Retinal pigment epithelial cell (primary cell): ENCODE data around the gene NCKAP5.

Experiments
- DNase-seq: peaks from one replicate; pipeline ENCODE4 v3.0.0-alpha.2; 2010; ENCODE audit warnings: low read depth
- H3K4me3 ChIP-seq: 2 replicates; pipeline ENCODE4 v1.5.1; 2011; ENCODE audit warnings: mild to moderate bottlenecking, low read length, control low read depth, moderate library complexity
- CTCF ChIP-seq: conservative IDR thresholded peaks from 2 replicates; pipeline ENCODE4 v1.5.1; 2011; ENCODE audit warnings: low read depth, low read length, control low read depth, inconsistent platforms

NCKAP5 gene

DNA sequence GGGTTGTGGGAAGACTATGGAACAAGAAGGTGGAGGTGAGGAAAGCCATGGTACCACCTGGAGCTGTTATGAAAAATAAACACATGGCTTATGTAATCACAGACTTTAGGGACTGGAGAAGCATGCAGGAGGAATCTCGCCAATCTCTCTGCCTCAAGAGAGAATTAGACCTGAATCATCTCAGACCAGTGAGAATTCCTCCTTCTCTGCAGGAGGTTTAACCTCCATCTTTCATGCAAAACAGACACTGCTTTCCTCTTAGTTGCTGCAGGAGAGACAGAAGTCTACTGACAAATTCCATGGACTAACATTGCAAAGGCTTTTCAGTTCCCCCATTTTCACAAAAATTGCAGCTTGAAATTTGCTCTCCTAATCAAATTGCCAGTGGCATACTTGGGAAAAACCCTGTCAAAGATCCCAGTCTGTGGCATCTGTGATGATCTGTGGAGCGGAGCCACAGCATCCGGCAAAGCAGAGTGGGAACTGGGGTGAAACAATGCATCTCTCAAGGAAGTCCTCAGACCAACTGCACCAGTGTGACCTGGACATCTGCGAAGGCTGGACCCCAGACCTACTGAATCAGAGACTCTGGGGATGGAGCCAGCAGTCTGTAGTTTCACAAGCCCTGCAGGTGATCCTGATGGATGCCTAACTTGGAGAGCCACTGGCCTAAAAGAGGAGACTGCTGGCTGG, 28.6 kb upstream of the NCKAP5 start:
- TF ChIP-seq CTCF: no peak
- no peak overlapping the region for H3K4me3 ChIP-seq
- DNase-seq: no peak

DNA sequence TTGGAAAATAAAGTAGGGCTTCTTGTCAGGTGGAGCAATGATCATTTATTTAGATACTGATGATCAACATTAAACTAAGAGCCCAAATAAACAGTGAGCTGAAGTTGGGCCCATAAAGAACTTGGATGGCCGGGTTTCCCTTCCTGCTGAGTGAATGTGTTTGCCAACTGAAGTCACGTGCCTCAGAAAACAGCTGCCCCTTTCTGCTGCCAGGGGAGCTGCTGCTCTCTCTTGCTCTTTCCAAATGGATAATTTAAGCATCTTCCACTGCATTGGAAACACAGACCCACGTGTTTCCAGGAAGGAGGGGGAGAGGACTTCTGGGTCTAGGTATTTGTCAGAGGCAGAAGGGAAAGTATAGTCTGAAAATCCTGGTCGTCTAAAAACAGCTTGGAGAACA, 22.9 kb upstream of the NCKAP5 start:
- no peak for TF ChIP-seq CTCF
- no peak for DNase-seq
- H3K4me3 ChIP-seq: no peak overlapping the region

DNA sequence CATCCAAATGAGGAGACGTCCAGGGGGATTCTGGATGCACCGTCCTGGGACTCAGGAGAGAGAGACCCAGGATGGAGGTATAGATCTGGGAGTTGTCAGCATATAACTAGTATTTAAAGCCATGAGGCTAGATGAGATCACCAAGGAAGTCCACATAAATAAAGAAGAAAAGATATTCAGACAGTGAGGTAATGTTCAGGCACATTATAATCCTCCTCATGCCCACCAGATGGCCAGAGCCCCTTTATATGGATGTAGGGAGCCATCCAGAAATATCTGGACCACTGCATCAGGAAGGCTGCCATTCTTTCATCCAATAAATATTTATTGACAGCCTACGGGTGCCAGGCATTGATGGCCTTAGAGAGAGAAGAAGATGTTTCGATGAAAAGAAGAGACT, 21.2 kb upstream of the NCKAP5 start:
- no peak for TF ChIP-seq CTCF
- no peak overlapping the region for H3K4me3 ChIP-seq
- DNase-seq: no peak

- no peak for DNase-seq
- no peak for TF ChIP-seq CTCF
- H3K4me3 ChIP-seq: no peak overlapping the region
Measured at GRCh38 chr2:133588144-133588543, 19.9 kb upstream of the NCKAP5 start.

- no peak overlapping the region for H3K4me3 ChIP-seq
- no peak for DNase-seq
- TF ChIP-seq CTCF: no peak
Measured at GRCh38 chr2:133586978-133587377, 18.7 kb upstream of the NCKAP5 start.

DNA sequence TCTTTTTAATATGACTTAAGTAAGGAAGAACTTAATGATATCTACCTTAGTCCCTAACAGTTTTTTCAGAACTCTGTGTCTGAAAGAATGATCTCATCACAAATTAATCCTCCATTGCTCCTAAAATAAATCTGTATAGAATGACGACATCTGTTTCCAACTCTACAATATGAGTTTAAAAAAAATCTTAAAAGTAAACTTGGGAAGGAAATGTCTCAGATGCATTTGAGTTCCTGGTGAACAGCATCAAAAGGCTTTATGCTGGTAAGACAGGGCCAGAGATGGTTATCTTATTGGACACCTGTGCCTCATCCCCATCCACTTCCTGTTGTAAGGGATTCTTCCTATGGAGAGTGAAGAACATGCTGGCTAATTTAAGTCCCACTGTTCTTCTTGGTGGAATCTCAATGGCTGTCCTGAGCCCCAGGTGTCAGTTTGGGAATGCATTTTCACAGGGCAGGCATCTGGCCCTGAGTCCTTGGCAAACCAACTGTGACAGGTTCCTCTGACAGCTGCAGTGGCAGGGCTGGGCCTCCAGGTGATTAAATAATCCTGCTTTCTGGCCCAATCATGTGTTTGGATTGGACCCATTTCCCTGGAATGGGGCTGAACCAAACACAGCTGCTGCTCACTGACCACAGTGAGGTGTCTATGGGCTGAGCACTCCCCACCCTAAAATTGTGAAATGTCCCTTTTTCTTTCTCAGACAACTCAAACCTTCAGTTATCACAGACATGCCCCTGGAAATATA, 12.9 kb upstream of the NCKAP5 start:
- H3K4me3 ChIP-seq: no peak overlapping the region
- no peak for DNase-seq
- TF ChIP-seq CTCF: no peak

DNA sequence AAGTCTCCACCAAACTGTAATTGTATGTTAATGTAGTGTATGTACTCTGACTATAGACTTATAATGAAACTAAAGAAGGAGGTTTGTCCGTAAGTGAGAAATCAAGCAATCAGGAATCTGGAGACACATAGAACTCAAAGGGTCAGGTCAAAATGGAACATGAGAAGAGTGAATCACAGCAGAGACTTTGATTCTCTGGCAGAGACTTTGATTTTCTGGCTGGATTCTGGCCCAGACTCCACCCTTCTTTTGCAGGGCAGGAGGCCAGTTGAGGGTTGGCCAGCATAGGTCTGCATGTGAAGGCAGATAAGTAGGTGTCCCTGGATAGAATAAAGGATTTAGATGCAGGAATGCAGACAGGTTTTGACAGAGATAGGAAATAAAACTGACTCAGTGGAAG, 11.0 kb upstream of the NCKAP5 start:
- TF ChIP-seq CTCF: no peak

More for the DNA sequence above, 11.0 kb upstream of the NCKAP5 start:
- no peak overlapping the region for H3K4me3 ChIP-seq
- DNase-seq: peak; percentile 28
